Panc1 (cell line): ENCODE results near the gene SLAIN2.
A peak's percentile ranks its signal among the peaks of the same experiment; 100 is the strongest.

Source experiments
- CTCF ChIP-seq: fragments of 450-650 bp; IDR thresholded peaks from 2 replicates; pipeline ENCODE4 v1.5.1; 2017; ENCODE audit warnings: mild to moderate bottlenecking
- POLR2AphosphoS5 ChIP-seq: IDR thresholded peaks from 2 replicates; pipeline ENCODE4 v1.6.1; 2012; ENCODE audit warnings: mild to moderate bottlenecking, low read depth, low read length, moderate library complexity
- REST ChIP-seq, 2 experiments: IDR thresholded peaks; 2 replicates each; pipeline ENCODE4 v1.6.1; 2011 to 2012; ENCODE audit warnings: low read depth in 2 of 2, control low read depth in 1 of 2, low read length in 1 of 2, mild to moderate bottlenecking in 1 of 2, moderate library complexity in 1 of 2; ENCODE audit not compliant: insufficient read depth in 1 of 2

DNA sequence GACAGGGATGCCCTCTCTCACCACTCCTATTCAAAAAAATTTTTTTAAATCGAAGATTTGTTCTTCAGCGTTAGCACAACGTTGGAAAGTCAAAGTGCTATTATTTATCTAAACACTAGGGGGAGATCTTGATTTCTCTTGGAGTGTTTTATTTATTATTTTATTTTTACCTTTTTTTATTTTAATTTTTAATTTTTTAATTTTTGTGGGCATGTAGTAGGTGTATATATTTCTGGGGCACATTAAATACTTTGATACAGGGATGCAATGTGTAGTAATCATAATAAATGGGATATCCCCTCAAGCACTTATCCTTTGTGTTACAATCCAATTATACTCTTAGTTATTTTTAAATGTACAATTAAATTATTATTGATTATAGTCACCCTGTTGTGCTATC, 104.4 kb downstream of the SLAIN2 start:
- TF ChIP-seq CTCF (peak; percentile 56; the same call in 1 of the 2 replicates), REST (IDR thresholded peaks at IDR 0.05; ENCODE audit: insufficient read depth in 1 of 2, low read depth in 2 of 2, low read length in 1 of 2) (no peak), POLR2AphosphoS5 (no peak)
